Measurements from ENCODE around the gene CCDC88C.

GRCh38 chr14:91290986-91291385 lies 126.6 kb downstream of the CCDC88C start:
- TF ChIP-seq CTCF (IDR thresholded peaks at IDR 0.05) = no peak
- no peak for TF ChIP-seq POLR2A (IDR thresholded peaks at IDR 0.05)
